GM12872 (cell line): ENCODE measurements around the gene PIAS2.

Source experiments
- TF ChIP-seq, protein P1 (sequence below): IDR thresholded peaks from 3 replicates; pipeline ENCODE4 v1.5.1; 2011; ENCODE audit warnings: low read depth, mild to moderate bottlenecking, low read length, moderate library complexity; ENCODE audit not compliant: insufficient read depth

Gene PIAS2

GRCh38 chr18:46909497-46909896 is 7.8 kb downstream of the PIAS2 start:
- TF ChIP-seq, protein P1, sequence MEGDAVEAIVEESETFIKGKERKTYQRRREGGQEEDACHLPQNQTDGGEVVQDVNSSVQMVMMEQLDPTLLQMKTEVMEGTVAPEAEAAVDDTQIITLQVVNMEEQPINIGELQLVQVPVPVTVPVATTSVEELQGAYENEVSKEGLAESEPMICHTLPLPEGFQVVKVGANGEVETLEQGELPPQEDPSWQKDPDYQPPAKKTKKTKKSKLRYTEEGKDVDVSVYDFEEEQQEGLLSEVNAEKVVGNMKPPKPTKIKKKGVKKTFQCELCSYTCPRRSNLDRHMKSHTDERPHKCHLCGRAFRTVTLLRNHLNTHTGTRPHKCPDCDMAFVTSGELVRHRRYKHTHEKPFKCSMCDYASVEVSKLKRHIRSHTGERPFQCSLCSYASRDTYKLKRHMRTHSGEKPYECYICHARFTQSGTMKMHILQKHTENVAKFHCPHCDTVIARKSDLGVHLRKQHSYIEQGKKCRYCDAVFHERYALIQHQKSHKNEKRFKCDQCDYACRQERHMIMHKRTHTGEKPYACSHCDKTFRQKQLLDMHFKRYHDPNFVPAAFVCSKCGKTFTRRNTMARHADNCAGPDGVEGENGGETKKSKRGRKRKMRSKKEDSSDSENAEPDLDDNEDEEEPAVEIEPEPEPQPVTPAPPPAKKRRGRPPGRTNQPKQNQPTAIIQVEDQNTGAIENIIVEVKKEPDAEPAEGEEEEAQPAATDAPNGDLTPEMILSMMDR = no peak

GRCh38 chr18:46903406-46903805 is 13.9 kb downstream of the PIAS2 start:
- TF ChIP-seq, protein P1 = no peak

GRCh38 chr18:46899274-46899948 is 17.9 kb downstream of the PIAS2 start:
- TF ChIP-seq, protein P1 = no peak

DNA sequence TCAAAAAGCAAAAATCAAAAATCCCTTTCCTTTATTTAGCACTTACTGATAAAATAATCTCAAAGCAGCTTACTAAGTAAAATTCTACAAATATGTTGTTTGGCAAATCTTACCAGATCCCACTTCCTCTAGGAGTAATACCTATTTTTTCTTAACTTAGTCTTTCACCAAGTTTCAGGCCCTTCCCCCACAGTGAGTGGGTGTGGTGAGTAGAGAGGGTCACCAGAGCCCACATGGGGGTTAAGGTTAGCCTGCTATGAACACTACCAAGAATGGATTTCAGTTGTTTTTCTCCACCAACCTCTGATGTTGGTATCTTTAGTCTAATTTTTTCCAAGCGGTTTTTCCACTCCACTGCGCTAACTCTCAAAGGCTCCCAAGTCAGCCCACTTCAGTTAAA is 23.2 kb downstream of the PIAS2 start:
- TF ChIP-seq, protein P1 = no peak

- TF ChIP-seq, protein P1 = no peak
These were observed 23.9 kb downstream of the PIAS2 start for GRCh38 chr18:46893360-46893759.

DNA sequence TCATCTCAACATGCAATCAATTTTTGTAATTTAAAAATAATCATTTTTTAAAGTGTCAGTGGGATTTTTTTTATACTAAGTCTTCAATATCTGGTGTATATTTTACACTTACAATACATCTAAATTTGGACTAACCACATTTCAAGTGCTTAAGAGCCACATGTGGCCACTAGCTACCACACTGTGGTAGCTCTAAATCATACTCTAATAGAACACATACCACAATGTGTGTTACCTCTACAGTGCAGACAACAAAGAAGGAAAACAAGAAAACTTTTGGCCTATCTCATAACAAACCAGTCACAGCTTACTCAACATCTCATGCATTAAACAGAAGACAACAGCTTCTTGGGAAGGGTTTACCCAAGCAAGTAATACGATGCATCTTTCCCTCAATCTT is 24.5 kb downstream of the PIAS2 start:
- TF ChIP-seq, protein P1 = no peak

- TF ChIP-seq, protein P1 = no peak
These were observed 25.5 kb downstream of the PIAS2 start for GRCh38 chr18:46891742-46892214.
